ENCODE data around the gene UGT1A9. TPM values are rescaled to one million over a fixed set of nuclear protein-coding genes. Genes with fewer than 3 reads are reported as not detected.
"Not testable (repeated sequence)": the region's sequence is repeated elsewhere in the genome, so short reads cannot be mapped to it uniquely, and the experiment has no call there.

The UGT1A9 gene
- total RNA-seq, 1 donor from 2014 or later, result 1.3 TPM

DNA sequence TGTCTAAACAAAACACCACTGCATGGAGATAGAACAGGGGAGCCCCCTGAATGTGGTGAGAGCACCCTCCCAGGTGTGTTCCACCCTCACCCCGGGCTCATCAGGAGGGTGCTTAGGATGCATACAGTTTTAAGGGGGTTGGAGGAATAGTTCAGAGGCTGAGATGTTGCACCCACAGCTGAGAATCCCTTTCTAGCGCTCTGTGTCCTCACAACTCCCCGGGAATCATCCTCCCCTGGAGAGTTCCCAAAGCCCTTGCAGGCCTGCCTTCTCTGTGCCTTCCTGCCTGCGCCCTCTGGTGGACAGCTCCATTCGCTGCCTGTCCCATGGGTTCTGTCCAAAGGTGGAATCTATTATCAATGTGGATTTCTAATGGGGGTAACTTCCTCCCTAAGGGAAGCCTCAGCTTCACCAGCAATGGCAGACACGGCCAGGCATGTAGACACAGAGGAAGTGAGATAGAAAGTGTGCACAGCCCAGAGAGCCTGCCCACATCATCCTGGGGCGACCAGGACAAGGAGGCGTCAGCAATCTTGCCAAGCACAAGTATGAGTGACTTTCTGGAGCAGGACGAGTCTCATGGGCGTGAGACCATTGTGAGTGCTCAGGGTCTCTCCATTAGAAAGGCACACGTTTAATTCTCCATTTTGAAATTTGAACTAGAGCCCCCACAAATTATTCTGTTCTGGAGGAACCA is 39.8 kb downstream of the UGT1A9 start:
- peak; percentile 82 for DNase-seq (ENCODE audit: low spot score)

DNA sequence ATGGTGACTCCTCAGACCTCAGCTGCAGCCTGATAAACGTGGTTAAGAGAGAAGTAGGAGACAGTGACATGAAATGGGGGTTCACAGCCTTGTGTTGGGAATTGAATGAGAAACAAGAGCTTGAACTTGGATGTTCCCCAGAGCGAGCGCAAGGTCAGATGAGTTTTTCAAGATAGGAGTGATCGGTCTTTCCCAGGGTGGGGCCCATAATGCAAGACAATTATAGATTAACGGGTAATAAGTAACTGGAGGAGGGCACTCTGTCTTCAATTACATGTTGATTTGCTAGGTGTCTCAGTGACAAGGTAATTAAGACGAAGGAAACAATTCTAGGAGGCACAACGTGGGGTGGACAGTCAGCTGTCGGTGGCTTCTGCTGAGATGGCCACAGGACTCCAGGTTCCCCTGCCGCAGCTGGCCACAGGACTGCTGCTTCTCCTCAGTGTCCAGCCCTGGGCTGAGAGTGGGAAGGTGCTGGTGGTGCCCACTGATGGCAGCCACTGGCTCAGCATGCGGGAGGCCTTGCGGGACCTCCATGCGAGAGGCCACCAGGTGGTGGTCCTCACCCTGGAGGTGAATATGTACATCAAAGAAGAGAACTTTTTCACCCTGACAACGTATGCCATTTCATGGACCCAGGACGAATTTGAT is 41.0 kb downstream of the UGT1A9 start, which contains the start of gene UGT1A5:
UGT1A5 (plus strand) TSS at position 297 of the 651 bp plus-strand sequence; CDS start at position 382, 85 bp downstream.
- peak; percentile 69 for DNase-seq (ENCODE audit: low spot score)

GRCh38 chr2:233713262-233713615 is 41.5 kb downstream of the UGT1A9 start:
- DNase-seq (ENCODE audit: low spot score), result no peak

DNA sequence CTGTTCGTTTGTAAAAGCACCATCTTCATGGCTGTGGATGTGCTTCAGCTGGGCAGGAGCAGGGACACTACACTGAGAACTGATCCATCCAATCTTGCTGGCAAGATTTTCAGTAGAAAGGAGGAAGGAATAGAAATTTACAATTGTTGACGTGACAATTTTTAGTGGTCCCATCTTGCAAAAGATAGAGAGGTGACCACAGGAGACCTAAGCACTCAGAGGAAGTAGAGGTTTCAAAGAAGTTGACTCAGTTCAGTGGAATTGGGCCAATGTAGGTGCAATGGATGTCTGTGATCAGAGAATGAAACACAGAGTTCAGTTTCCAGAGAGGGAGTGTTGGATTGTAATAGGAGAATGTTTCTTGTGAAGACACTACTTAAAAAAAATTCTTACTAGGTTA is 42.4 kb downstream of the UGT1A9 start:
- no peak for DNase-seq (ENCODE audit: low spot score)

DNA sequence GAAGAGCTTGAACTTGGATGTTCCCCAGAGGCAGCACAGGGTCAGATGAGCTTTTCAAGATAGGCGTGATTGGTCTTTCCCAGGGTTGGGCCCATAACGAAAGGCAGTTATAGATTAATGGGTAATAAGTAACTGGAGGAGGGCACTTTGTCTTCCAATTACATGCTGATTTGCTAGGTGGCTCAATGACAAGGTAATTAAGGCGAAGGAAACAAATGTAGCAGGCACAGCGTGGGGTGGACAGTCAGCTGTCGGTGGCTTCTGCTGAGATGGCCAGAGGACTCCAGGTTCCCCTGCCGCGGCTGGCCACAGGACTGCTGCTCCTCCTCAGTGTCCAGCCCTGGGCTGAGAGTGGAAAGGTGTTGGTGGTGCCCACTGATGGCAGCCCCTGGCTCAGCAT is 46.9 kb downstream of the UGT1A9 start, which contains the start of gene UGT1A4:
UGT1A4 (plus strand) TSS at position 185 of the 400 bp plus-strand sequence; CDS start at position 270, 85 bp downstream.
- no peak for DNase-seq (ENCODE audit: low spot score)

DNA sequence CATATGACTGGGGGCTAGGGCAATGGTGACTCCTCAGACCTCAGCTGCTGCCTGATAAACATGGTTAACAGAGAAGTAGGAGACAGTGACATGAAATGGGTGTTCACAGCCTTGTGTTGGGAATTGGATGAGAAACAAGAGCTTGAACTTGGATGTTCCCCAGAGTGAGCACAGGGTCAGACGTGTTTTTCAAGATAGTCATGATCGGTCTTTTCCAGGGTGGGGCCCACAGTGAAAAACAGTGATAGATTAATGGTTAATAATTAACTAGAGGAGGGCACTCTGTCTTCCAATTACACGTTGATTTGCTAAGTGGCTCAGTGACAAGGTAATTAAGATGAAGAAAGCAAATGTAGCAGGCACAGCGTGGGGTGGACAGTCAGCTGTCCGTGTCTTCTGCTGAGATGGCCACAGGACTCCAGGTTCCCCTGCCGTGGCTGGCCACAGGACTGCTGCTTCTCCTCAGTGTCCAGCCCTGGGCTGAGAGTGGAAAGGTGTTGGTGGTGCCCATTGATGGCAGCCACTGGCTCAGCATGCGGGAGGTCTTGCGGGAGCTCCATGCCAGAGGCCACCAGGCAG is 57.1 kb downstream of the UGT1A9 start, which contains the start of gene UGT1A3:
UGT1A3 (plus strand) TSS at position 320 of the 579 bp plus-strand sequence; CDS start at position 405, 85 bp downstream.
- no peak for DNase-seq (ENCODE audit: low spot score)

- peak; percentile 44 for DNase-seq (ENCODE audit: low spot score)
Measured at GRCh38 chr2:233736868-233737653, 65.4 kb downstream of the UGT1A9 start.

DNA sequence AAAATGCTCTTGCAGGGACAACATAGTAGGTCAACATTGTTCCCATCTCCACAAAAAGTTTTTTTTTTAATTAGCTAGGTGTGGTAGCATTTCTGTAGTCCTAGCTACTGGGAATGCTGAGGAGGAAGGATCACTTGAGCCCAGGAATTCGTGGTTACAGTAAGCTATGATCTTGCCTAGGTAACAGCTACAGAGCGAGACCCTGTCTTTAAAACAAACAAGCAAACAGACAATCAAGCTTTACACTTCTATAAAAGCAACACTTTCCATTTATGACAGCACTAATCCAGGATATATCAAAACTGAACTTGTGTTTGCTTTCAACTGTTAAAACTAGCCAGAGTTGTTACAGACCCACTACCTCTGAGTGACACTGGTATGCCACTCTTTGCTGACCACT is 69.2 kb downstream of the UGT1A9 start:
- DNase-seq (ENCODE audit: low spot score), result no peak

DNA sequence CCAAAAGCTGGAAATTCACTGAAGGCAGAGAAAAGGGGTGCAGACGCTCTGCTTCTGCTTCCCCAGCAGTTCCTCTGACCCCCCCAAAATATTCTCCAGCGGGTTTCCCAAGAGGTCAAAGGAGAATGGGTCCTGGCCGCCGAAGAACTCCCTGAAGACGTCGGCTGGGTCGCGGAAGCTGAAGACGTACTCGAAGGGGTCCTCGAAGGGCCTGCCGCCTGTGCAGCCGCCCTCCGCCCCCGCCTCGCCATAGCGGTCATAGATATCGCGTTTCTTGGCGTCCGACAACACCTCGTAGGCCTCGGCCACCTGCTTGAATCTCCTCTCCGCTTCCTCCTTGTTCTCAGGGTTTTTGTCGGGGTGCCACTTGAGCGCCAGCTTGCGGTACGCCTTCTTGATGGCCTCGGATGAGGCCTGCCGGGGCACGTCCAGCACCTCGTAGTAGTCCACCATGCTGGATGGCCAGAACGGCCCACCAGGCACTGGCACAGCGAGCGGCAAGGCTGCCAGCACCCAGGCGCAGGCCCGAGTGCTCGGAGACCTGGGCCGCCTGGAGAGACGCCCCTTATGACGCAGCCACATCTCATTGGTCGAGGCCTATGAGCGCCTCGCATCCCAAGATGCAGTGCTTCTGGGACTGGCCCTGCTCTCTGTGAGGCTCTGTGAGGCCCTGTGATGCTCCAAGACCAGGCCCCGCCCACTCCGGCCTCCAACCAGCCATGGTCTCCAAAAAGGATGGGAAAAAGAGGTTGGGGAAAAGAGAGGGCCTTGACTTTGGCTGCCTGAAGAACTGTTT is 72.0 kb downstream of the UGT1A9 start:
- DNase-seq (ENCODE audit: low spot score), result no peak

DNA sequence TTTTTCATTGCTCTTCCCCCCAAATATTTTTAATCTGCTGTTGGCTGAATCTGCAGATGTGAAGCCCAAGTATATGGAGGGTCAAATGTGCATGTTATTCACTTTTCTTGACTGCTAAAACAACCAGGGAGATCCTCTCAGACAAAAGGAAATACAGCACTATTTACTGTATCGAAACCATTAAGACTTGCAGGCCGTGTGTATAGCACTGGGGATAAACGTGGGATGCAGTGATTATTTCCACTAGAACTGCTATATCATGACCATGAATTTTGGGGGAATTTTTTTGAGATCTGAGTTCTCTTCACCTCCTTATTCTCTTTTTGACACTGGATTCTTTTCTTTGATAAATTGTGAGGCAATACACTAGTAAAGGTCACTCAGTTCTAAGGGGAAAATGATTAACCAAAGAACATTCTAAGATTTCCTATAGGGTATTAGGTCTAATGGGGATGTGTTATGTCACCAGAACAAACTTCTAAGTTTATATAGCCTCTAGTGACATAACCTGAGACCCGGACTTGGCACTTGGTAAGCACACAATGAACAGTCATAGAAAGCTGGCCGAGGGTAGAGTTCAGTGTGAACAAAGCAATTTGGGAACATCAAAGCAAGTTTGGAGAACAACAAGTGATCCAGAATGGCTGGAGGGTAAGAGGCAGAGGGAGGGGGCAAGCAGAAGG is 73.5 kb downstream of the UGT1A9 start:
- DNase-seq (ENCODE audit: low spot score), result no peak

GRCh38 chr2:233745838-233746237 is 74.1 kb downstream of the UGT1A9 start:
- not testable (repeated sequence) for DNase-seq (ENCODE audit: low spot score)

- no peak for DNase-seq (ENCODE audit: low spot score)
Measured at GRCh38 chr2:233746475-233747282, 75.0 kb downstream of the UGT1A9 start.

GRCh38 chr2:233747283-233747544 is 75.5 kb downstream of the UGT1A9 start:
- DNase-seq (ENCODE audit: low spot score), result no peak

DNA sequence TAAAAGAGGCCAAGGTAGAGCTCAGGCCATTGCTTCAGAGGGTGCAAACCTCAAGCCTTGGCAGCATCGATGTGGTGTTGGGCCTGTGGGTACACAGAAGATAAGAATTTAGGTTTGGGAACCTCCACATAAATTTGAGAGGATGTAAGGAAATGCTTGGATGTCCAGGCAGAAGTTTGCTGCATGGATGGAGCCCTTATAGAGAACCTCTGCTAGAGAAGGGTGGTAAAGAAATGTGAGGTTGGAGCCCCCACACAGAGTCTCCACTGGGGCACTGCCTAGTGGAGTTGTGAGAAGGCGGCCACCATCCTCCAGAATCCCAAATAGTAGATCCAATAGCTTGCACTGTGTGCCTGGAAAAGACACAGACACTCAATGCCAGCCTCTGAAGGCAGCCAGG is 79.0 kb downstream of the UGT1A9 start:
- not testable (repeated sequence) for DNase-seq (ENCODE audit: low spot score)

DNA sequence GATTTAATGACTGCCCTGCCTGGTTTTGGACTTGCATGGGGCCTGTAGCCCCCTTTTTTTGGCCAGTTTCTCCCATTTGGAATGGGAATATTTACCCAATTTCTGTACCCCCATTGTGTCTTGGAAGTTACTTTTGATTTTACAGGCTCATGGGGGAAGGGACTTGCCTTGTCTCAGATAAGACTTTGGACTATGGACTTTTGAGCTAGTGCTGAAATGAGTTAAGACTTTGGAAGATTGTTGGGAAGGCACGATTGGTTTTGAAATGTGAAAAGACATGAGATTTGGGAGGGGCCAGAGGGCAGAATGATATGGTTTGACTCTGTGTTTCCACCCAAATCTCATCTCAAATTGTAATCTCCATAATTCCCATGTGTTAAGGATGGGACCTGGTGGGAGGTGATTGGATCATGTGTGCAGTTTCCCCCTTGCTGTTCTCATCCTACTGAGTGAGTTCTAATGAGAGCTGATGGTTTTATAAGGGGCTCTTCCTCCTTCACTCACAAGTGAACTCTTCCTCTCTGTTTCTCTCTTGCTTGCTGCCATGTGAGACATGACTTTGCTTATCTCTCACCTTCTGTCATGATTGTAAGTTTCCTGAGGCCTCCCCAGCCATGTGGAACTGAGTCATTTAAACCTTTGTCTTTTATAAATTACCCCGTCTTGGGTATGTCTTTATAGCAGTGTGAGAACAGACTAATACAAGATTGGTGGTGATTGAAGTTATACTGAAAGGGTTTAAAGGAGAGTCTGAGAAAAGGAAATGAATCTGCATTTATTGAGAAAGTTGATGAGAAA is 79.7 kb downstream of the UGT1A9 start:
- DNase-seq (ENCODE audit: low spot score), result not testable (repeated sequence)

DNA sequence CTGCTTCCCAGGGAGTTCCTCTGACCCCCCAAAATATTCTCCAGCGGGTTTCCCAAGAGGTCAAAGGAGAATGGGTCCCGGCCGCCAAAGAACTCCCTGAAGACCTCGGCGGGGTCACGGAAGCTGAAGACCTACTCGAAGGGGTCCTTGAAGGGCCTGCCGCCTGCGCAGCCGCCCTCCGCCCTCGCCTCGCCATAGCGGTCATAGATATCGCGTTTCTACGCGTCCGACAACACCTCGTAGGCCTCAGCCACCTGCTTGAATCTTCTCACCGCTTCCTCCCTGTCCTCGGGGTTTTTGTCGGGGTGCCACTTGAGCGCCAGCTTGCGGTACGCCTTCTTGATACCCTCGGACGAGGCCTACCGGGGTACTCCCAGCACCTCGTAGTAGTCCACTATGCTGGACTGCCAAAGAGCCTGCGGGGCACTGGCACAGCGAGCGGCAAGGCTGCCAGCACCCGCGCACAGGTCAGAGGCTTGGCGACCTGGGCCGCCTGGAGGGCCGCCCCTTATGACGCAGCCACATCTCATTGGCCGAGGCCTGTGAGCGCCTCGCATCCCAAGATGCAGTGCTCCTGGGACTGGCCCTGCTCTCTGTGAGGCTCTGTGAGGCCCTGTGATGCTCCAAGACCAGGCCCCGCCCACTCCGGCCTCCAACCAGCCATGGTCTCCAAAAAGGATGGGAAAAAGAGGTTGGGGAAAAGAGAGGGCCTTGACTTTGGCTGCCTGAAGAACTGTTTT is 83.3 kb downstream of the UGT1A9 start:
- no peak for DNase-seq (ENCODE audit: low spot score)

- peak; percentile 56 for DNase-seq (ENCODE audit: low spot score)
Measured at GRCh38 chr2:233756429-233757081, 84.9 kb downstream of the UGT1A9 start.

GRCh38 chr2:233758141-233758540 is 86.4 kb downstream of the UGT1A9 start:
- no peak for DNase-seq (ENCODE audit: low spot score)

All from mucosa of gallbladder (tissue), 1 donor.